BLaER1 (cell line): ENCODE results near the gene GPRC5A.
"Not testable (repeated sequence)": the region's sequence is repeated elsewhere in the genome, so short reads cannot be mapped to it uniquely, and the experiment has no call there.

Source experiments
- H3K27ac ChIP-seq: shearing (Covaris generic); formaldehyde crosslinking; 2 replicates; pipeline ENCODE4 v1.8.1; 2022
- H3K27me3 ChIP-seq: shearing (Covaris generic); formaldehyde crosslinking; 2 replicates; pipeline ENCODE4 v1.8.1; 2022
- H3K36me3 ChIP-seq: shearing (Covaris generic); formaldehyde crosslinking; 2 replicates; pipeline ENCODE4 v1.8.1; 2022
- H3K4me1 ChIP-seq: shearing (Covaris generic); formaldehyde crosslinking; 2 replicates; pipeline ENCODE4 v1.8.1; 2022
- H3K4me2 ChIP-seq: shearing (Covaris generic); formaldehyde crosslinking; 2 replicates; pipeline ENCODE4 v1.8.1; 2022
- H3K4me3 ChIP-seq: shearing (Covaris generic); formaldehyde crosslinking; 2 replicates; pipeline ENCODE4 v1.8.1; 2022
- H3K9ac ChIP-seq: shearing (Covaris generic); formaldehyde crosslinking; 2 replicates; pipeline ENCODE4 v1.8.1; 2022
- H3K9me3 ChIP-seq: shearing (Covaris generic); formaldehyde crosslinking; 2 replicates; pipeline ENCODE4 v1.8.1; 2022
- H4K20me1 ChIP-seq: shearing (Covaris generic); formaldehyde crosslinking; 2 replicates; pipeline ENCODE4 v1.8.1; 2022
- Cebpa-rat ChIP-seq: shearing (Covaris generic); IDR thresholded peaks from 2 replicates; pipeline ENCODE4 v1.8.1; 2022

GPRC5A gene

DNA sequence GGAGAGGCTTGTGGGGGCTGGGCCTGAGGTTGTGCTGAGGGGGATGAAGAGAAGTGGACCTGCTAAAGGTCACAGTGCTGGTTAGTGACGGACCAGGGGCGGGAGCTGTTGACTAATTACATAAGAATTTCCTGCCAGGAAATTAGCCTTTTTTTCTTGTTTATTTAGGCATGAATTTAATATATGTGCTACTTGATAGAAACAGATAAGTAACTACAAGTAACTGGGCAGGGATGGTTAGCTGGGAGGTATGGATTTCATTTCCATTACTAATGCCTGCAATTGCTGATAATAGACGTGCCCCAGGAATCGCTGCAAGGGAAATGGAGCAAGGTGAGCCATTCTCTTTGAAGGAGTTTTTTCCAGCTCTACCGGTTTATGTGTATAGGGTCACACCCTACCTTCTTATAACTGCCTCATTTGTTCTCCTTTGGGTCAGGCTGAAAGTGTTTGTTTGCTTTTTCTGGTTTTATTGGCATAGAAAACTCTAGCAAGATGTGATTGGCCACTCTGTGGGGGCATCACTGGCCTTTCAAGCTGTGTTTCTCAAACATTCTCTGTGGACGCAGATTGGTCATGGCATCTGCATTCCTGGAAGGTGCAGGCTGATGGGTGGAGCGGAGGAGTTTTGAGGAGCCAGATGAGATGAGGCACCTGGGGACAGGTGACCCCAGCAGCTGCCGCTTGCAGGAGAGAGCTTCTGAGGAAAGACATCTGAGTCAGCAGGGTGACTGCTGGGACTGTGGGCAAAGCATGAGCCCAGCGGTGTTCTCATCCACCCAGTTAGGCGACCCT, 19.0 kb upstream of the GPRC5A start:
- Histone ChIP-seq H3K27me3 (no peaks in the 10 kb centered on the region), H3K9ac (no peak overlapping the region), H4K20me1 (no peaks in the 10 kb centered on the region), H3K4me1 (peaks cover 4% of the 10 kb centered on the region; the same call in 1 of the 2 replicates), H3K4me3 (no peak overlapping the region), H3K27ac (no peak overlapping the region), H3K9me3 (no peaks in the 10 kb centered on the region), H3K4me2 (no peak overlapping the region), H3K36me3 (no peaks in the 10 kb centered on the region; the same call in 1 of the 2 replicates)
- no peak for TF ChIP-seq Cebpa-rat

GRCh38 chr12:12872934-12873275, 18.5 kb upstream of the GPRC5A start:
- peaks cover 4% of the 10 kb centered on the region; the same call in 1 of the 2 replicates for H3K4me1 ChIP-seq
- no peak for TF ChIP-seq Cebpa-rat
- no peak overlapping the region for H3K9ac ChIP-seq
- no peak overlapping the region for H3K4me2 ChIP-seq
- H3K9me3 ChIP-seq, result no peaks in the 10 kb centered on the region
- no peak overlapping the region for H3K27ac ChIP-seq
- H4K20me1 ChIP-seq, result no peaks in the 10 kb centered on the region
- no peaks in the 10 kb centered on the region for H3K27me3 ChIP-seq
- H3K4me3 ChIP-seq, result no peak overlapping the region
- no peaks in the 10 kb centered on the region; the same call in 1 of the 2 replicates for H3K36me3 ChIP-seq

GRCh38 chr12:12874029-12874428, 17.3 kb upstream of the GPRC5A start:
- no peak for TF ChIP-seq Cebpa-rat
- Histone ChIP-seq H3K27ac (no peak overlapping the region), H3K27me3 (no peaks in the 10 kb centered on the region)

GRCh38 chr12:12875301-12875700, 16.1 kb upstream of the GPRC5A start:
- H4K20me1 ChIP-seq, H3K27me3 ChIP-seq, H3K4me1 ChIP-seq, H3K4me2 ChIP-seq, H3K27ac ChIP-seq, H3K36me3 ChIP-seq, H3K9me3 ChIP-seq, H3K4me3 ChIP-seq, H3K9ac ChIP-seq: not testable (repeated sequence)

More at GRCh38 chr12:12874029-12874428, 17.3 kb upstream of the GPRC5A start:
- Histone ChIP-seq H3K9ac (no peak overlapping the region), H3K4me1 (peaks cover 4% of the 10 kb centered on the region; the same call in 1 of the 2 replicates), H3K9me3 (no peaks in the 10 kb centered on the region), H3K4me3 (no peak overlapping the region), H4K20me1 (no peaks in the 10 kb centered on the region), H3K36me3 (no peaks in the 10 kb centered on the region; the same call in 1 of the 2 replicates), H3K4me2 (no peak overlapping the region)

- no peak overlapping the region for H3K4me2 ChIP-seq
- no peak overlapping the region for H3K9ac ChIP-seq
- TF ChIP-seq Cebpa-rat, result no peak
- peaks cover 4% of the 10 kb centered on the region; the same call in 1 of the 2 replicates for H3K4me1 ChIP-seq
- H3K4me3 ChIP-seq, result no peak overlapping the region
- H3K27ac ChIP-seq, result no peak overlapping the region
- H3K9me3 ChIP-seq, result no peaks in the 10 kb centered on the region
- H4K20me1 ChIP-seq, result no peaks in the 10 kb centered on the region
- no peaks in the 10 kb centered on the region for H3K27me3 ChIP-seq
- no peaks in the 10 kb centered on the region; the same call in 1 of the 2 replicates for H3K36me3 ChIP-seq
Measured at GRCh38 chr12:12877153-12877768, 14.1 kb upstream of the GPRC5A start.

GRCh38 chr12:12877781-12878455, 13.4 kb upstream of the GPRC5A start:
- H3K9me3 ChIP-seq, result no peaks in the 10 kb centered on the region
- H3K36me3 ChIP-seq, result no peaks in the 10 kb centered on the region; the same call in 1 of the 2 replicates
- no peak overlapping the region for H3K4me2 ChIP-seq
- TF ChIP-seq Cebpa-rat, result no peak
- H4K20me1 ChIP-seq, result no peaks in the 10 kb centered on the region
- H3K4me1 ChIP-seq, result peaks cover 5% of the 10 kb centered on the region; the same call in 1 of the 2 replicates
- H3K27me3 ChIP-seq, result no peaks in the 10 kb centered on the region
- no peak overlapping the region for H3K4me3 ChIP-seq
- no peak overlapping the region for H3K9ac ChIP-seq
- no peak overlapping the region for H3K27ac ChIP-seq

- Histone ChIP-seq H3K27me3 (no peaks in the 10 kb centered on the region), H4K20me1 (no peaks in the 10 kb centered on the region), H3K4me2 (no peak overlapping the region), H3K9ac (no peak overlapping the region), H3K4me1 (0 out of 2 replicates have a peak, but pooled peaks cover 7% of the 10 kb centered on the region), H3K9me3 (no peaks in the 10 kb centered on the region), H3K36me3 (no peaks in the 10 kb centered on the region), H3K4me3 (no peak overlapping the region), H3K27ac (no peak overlapping the region)
- no peak for TF ChIP-seq Cebpa-rat
Measured at GRCh38 chr12:12880537-12880936, 10.8 kb upstream of the GPRC5A start.

GRCh38 chr12:12881151-12881909, 10.0 kb upstream of the GPRC5A start:
- no peaks in the 10 kb centered on the region for H3K36me3 ChIP-seq
- no peaks in the 10 kb centered on the region for H3K27me3 ChIP-seq
- no peak for TF ChIP-seq Cebpa-rat
- no peak overlapping the region for H3K4me2 ChIP-seq
- H3K27ac ChIP-seq, result no peak overlapping the region
- no peak overlapping the region for H3K4me3 ChIP-seq
- no peaks in the 10 kb centered on the region for H3K9me3 ChIP-seq
- H3K9ac ChIP-seq, result no peak overlapping the region
- no peaks in the 10 kb centered on the region for H4K20me1 ChIP-seq
- 0 out of 2 replicates have a peak, but pooled peaks cover 7% of the 10 kb centered on the region for H3K4me1 ChIP-seq

- no peak overlapping the region for H3K27ac ChIP-seq
- H3K4me3 ChIP-seq, result no peak overlapping the region
- no peaks in the 10 kb centered on the region for H3K36me3 ChIP-seq
- H3K27me3 ChIP-seq, result no peaks in the 10 kb centered on the region
- H3K9me3 ChIP-seq, result no peaks in the 10 kb centered on the region
- H4K20me1 ChIP-seq, result no peaks in the 10 kb centered on the region
- no peak overlapping the region for H3K9ac ChIP-seq
- H3K4me1 ChIP-seq, result 0 out of 2 replicates have a peak, but pooled peaks cover 7% of the 10 kb centered on the region
- TF ChIP-seq Cebpa-rat, result no peak
- H3K4me2 ChIP-seq, result no peak overlapping the region
Measured at GRCh38 chr12:12882288-12882687, 9.1 kb upstream of the GPRC5A start.
